Uterus (tissue), 2 donors: ENCODE results near the gene BRICD5.

Source experiments
- POLR2A ChIP-seq, 2 donors: fragments of 450-650 bp; IDR thresholded peaks; one replicate each; pipeline ENCODE4 v1.6.1; 2016; ENCODE audit warnings: antibody characterized with exemption in 2 of 2, mild to moderate bottlenecking in 1 of 2, moderate library complexity in 1 of 2
- TF ChIP-seq, protein P1 (sequence below), 4 experiments: fragments of 200-600 bp in 2 of 4; fragments of 450-650 bp in 2 of 4; sonication (generic) in 2 of 4; IDR thresholded peaks; one replicate each; pipeline ENCODE4 v1.5.1; 2016 to 2019; ENCODE audit warnings: antibody characterized with exemption in 4 of 4, mild to moderate bottlenecking in 2 of 4, moderate library complexity in 1 of 4

DNA sequence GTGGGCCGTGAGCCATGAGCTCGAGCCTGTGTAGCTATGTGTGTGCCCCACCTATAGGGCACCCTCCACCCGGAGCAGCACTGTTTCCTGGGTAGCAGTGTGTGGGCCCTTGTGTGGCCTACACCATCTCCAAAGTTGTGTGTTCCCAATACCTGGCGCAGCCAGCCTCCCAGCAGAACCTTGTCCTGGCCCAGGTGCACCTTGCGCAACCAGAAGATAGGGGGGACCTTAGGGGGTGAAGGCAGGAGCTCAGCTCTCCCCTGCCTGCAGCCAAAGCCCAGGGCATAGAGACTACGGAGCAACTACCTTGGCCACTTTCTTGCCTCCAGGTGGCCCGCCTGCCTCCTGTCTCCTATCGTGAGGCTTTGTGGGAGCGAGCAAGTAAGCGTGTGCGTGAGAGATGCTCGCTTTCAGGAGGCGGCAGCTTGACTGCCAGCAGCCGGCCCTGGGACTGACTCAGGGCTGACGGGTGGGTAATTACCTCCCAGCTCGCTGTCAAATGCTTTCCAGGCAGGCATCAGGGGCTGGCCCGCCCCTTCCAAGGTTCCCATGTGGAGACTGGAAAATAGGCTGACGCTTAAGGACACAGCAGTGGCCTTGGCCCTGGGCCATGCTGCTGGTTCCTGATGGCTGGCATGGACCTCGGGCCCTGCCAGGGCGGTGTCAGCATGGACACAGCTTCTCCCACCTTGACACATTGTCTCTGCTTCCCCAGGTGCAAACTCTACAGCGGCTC is 36.1 kb downstream of the BRICD5 start:
- TF ChIP-seq, protein P1, sequence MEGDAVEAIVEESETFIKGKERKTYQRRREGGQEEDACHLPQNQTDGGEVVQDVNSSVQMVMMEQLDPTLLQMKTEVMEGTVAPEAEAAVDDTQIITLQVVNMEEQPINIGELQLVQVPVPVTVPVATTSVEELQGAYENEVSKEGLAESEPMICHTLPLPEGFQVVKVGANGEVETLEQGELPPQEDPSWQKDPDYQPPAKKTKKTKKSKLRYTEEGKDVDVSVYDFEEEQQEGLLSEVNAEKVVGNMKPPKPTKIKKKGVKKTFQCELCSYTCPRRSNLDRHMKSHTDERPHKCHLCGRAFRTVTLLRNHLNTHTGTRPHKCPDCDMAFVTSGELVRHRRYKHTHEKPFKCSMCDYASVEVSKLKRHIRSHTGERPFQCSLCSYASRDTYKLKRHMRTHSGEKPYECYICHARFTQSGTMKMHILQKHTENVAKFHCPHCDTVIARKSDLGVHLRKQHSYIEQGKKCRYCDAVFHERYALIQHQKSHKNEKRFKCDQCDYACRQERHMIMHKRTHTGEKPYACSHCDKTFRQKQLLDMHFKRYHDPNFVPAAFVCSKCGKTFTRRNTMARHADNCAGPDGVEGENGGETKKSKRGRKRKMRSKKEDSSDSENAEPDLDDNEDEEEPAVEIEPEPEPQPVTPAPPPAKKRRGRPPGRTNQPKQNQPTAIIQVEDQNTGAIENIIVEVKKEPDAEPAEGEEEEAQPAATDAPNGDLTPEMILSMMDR (IDR thresholded peaks at IDR 0.05) = no peak
- no peak for TF ChIP-seq POLR2A (IDR thresholded peaks at IDR 0.05)
